Esophagus squamous epithelium (tissue), 5 donors: ENCODE results near the gene SPPL2B. TPM values are rescaled to one million over a fixed set of nuclear protein-coding genes. Genes with fewer than 3 reads are reported as not detected.

Experiments used
- DNase-seq: peaks from one replicate; lab custom pipeline; 2025; lab: John Stamatoyannopoulos, UW
- H3K27ac ChIP-seq, 4 donors: fragments of 200-600 bp; sonication (generic); one replicate each; pipeline ENCODE4 v1.5.1; 2016 to 2019; ENCODE audit warnings: mild to moderate bottlenecking in 1 of 4
- H3K27me3 ChIP-seq, 4 donors: fragments of 200-600 bp; sonication (generic); 1 replicate in 3 of 4; 2 replicates in 1 of 4; pipeline versions ENCODE4 v1.5.1 to v1.6.0; 2017 to 2021; ENCODE audit warnings: antibody characterized with exemption in 1 of 4
- H3K36me3 ChIP-seq, 3 donors: fragments of 200-600 bp; sonication (generic); one replicate each; pipeline ENCODE4 v1.5.1; 2016 to 2019
- H3K4me1 ChIP-seq, 3 donors: fragments of 200-600 bp; sonication (generic); one replicate each; pipeline ENCODE4 v1.5.1; 2017 to 2019
- H3K4me3 ChIP-seq, 4 donors: fragments of 200-600 bp; sonication (generic); 1 replicate in 3 of 4; 2 replicates in 1 of 4; pipeline ENCODE4 v1.5.1; 2016 to 2019; ENCODE audit warnings: mild to moderate bottlenecking in 2 of 4, moderate library complexity in 1 of 4
- H3K9me3 ChIP-seq, 3 donors: fragments of 200-600 bp; sonication (generic); one replicate each; pipeline ENCODE4 v1.5.1; 2016 to 2019
- POLR2A ChIP-seq, 4 donors: fragments of 450-650 bp; IDR thresholded peaks; one replicate each; pipeline ENCODE4 v1.6.1; 2017; ENCODE audit warnings: antibody characterized with exemption in 4 of 4, mild to moderate bottlenecking in 4 of 4, moderate library complexity in 3 of 4
- WGBS, 2 donors: methylation state at CpG; one replicate each; pipeline ENCODE4 v1.1.5; 2018; 5-methylcytosine and 5-hydroxymethylcytosine counted together
- intact Hi-C: fragments of 100-400 bp; cut with DNase I; formaldehyde crosslinking; loops from one replicate; pipeline ENCODE4 v1.15.0; 2022
- total RNA-seq, 4 donors: library from RNA; depleted of rRNA; stranded (reverse); fragments of >200 nt; gene quantifications; one replicate each; pipeline ENCODE4 v1.1.0, GENCODE V29; 2016
- TF ChIP-seq, protein P1 (sequence below), 6 experiments: fragments of 450-650 bp in 4 of 6; fragments of 200-600 bp in 2 of 6; sonication (generic) in 2 of 6; IDR thresholded peaks; one replicate each; pipeline ENCODE4 v1.5.1; 2016 to 2019; ENCODE audit warnings: antibody characterized with exemption in 6 of 6, mild to moderate bottlenecking in 4 of 6, moderate library complexity in 4 of 6
- donor health status: DM: yes; HTN: yes; CAD: no.

Gene SPPL2B
- total RNA-seq, 4 donors from 2014 or later: 14.7 to 37.7 (median 36.2) TPM

DNA sequence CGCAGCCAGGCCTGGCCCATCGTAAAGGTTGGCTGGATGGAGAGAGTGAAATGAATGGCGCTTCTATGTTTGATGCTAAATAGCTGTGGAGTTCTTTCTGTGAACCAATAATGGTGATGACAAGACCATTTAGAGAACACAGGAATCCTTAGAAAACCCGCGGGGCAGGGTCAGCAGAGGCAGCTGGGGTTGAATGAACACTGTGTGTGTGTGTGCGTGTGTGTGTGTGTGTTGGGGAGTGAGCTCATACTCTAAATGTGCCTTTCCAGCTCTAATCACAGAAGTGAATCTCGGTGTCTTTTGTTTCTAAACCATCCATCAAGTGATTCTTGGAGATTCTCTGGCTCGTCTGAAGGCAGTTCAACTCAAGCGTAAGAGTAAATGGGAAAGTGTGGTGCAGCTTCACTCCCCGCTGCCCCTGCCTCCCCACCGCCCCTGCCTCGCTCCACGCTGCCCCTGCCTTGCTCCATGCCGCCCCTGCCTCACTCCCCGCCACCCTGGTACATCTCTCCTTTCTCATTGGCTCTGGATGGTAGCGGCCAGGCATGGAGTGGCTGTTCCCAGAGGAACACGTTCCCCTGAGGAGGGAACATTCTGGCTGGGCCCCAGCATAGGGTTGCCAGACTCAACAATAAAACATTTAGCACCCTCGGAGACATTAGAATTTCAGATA is 52.8 kb downstream of the SPPL2B start:
- no peak for DNase-seq
- intact Hi-C loops: no loop called here
- Histone ChIP-seq H3K36me3 (no peaks in the 10 kb centered on the region), H3K4me3 (no peak overlapping the region), H3K9me3 (peaks cover 0 to 11% (median 10%) of the 10 kb centered on the region in 3 donors), H3K27me3 (peaks cover 0 to 32% (median 0%) of the 10 kb centered on the region in 4 donors), H3K27ac (no peak overlapping the region), H3K4me1 (peaks cover 0 to 11% (median 0%) of the 10 kb centered on the region in 3 donors)
- WGBS, 2 donors: 35 to 58% methylated on average over 14 to 15 of the region's 18 CpGs
- TF ChIP-seq, protein P1, sequence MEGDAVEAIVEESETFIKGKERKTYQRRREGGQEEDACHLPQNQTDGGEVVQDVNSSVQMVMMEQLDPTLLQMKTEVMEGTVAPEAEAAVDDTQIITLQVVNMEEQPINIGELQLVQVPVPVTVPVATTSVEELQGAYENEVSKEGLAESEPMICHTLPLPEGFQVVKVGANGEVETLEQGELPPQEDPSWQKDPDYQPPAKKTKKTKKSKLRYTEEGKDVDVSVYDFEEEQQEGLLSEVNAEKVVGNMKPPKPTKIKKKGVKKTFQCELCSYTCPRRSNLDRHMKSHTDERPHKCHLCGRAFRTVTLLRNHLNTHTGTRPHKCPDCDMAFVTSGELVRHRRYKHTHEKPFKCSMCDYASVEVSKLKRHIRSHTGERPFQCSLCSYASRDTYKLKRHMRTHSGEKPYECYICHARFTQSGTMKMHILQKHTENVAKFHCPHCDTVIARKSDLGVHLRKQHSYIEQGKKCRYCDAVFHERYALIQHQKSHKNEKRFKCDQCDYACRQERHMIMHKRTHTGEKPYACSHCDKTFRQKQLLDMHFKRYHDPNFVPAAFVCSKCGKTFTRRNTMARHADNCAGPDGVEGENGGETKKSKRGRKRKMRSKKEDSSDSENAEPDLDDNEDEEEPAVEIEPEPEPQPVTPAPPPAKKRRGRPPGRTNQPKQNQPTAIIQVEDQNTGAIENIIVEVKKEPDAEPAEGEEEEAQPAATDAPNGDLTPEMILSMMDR (IDR thresholded peaks at IDR 0.05): no peak
- TF ChIP-seq POLR2A (IDR thresholded peaks at IDR 0.05): no peak

DNA sequence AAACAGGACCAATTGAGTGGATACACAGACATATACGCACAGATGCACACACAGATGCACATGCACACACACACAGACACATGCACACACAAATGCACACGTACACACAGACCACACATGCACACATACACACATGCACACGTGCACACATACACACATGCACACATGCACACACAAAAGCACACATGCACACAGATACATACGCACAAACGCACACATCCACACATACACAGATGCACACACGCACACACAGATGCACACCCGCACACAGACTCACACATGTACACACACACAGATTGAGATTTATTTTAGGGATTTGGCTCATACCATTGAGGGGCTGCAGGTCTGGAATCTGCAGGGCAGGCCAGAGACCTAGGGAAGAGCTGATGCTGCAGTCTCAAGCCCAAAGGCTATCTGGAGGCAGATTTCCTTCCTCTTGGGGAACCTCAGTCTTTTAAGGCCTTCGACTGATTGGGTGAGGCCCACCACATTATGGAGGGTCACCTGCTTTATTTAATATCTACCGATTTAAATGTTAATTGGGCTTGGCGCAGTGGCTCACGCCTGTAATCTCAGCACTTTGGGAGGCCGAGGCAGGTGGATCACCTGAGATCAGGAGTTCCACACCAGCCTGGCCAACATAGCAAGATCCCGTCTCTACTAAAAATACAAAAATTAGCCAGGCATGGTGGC is 54.2 kb downstream of the SPPL2B start:
- H3K27me3 ChIP-seq: peaks cover 0 to 32% (median 0%) of the 10 kb centered on the region in 4 donors
- no peak for DNase-seq
- H3K36me3 ChIP-seq: no peaks in the 10 kb centered on the region
- H3K9me3 ChIP-seq: peaks cover 0 to 11% (median 10%) of the 10 kb centered on the region in 3 donors
- intact Hi-C loops: no loop called here
- no peak overlapping the region for H3K27ac ChIP-seq
- no peak for TF ChIP-seq POLR2A (IDR thresholded peaks at IDR 0.05)
- TF ChIP-seq, protein P1 (IDR thresholded peaks at IDR 0.05): no peak
- H3K4me3 ChIP-seq: no peak overlapping the region
- WGBS, 2 donors: 79 to 81% methylated on average over 9 to 13 of the region's 13 CpGs
- peaks cover 0 to 11% (median 0%) of the 10 kb centered on the region in 3 donors for H3K4me1 ChIP-seq

DNA sequence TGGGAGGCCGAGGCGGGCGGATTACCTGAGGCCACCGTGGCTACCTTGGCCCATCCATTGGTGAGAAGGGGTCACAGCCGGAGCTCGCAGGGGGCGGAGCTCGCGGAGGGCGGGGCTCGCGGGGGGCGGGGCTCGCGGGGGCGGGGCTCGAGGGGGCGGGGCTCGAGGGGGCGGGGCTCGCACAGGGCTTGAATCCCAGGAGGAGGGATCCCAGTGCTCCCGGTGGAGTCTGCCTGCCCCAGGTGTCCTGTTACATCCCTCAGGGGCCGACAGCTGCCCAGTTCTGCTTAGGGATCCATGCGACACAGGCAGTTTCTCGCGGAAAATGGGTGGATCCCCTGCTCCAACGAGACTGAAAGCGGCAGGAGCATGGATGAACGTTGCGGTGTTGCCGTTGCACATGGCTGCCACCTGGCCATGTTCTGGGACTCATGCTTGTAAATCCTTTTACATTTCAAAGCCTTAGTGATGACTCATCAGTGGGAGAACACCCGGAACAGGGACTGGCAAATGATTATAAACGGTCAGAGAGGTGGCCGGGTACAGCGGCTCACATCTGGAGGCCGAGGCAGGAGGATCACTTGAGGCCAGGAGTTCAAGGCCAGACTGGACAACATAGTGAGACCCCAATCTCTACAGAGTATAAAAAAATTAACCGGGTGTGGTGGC is 56.7 kb downstream of the SPPL2B start:
- Histone ChIP-seq H3K4me1 (peaks cover 0 to 11% (median 0%) of the 10 kb centered on the region in 3 donors), H3K9me3 (peaks cover 0 to 9% (median 7%) of the 10 kb centered on the region in 3 donors), H3K4me3 (peak overlapping the region in 2 of 4 donors; percentile 12 to 44), H3K27ac (peak overlapping the region in 1 of 4 donors; percentile 26), H3K36me3 (no peaks in the 10 kb centered on the region), H3K27me3 (peaks cover 0 to 42% (median 0%) of the 10 kb centered on the region in 4 donors)
- DNase-seq: no peak
- TF ChIP-seq POLR2A (IDR thresholded peaks at IDR 0.05): no peak
- TF ChIP-seq, protein P1 (IDR thresholded peaks at IDR 0.05): peak in 2 of 6 experiments; percentile 5 to 7
- intact Hi-C loops: no loop called here
- WGBS, 2 donors: 22 to 37% methylated on average over 3 to 19 of the region's 37 CpGs

DNA sequence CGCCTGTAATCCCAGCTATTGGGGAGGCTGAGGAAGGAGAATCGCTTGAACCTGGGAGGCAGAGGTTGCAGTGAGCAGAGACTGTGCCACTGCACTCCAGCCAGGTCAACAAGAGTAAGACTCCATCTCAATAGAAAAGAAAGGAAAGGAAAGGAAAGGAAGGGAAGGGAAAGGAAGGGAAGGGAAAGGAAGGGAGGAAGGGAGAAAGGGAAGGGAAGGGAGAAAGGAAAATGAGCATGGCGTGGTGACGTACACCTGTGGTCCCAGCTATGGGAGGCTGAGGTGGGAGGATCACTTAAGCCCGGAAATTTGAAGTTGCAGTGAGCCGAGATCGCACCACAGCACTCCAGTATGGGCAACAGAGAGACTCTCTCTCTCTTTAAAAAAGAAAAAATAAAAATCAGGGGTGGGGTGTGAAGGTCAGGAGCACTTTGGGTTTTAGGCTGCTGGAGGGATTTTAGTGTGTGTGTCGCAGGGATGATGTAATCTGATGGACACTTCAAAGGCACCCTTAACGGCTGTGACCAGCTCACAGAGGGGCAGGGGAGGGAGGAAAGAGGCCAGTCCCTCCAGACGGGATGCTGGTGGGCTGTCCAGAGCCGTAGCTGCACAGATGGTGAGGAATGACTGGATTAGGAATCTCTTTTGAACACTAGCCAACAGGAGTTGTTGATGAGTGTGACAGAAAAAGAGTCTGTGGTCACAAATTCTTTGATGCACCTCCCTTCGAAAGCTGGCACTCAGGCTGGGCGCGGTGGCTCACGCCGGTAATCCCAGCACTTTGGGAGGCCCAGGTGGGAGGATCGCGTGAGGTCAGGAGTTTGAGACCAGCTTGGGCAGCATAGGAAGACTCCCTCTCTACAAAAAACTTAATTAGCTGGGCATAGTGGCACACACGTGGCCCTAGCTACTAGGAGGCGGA is 59.1 kb downstream of the SPPL2B start:
- H3K9me3 ChIP-seq: no peaks in the 10 kb centered on the region
- H3K27me3 ChIP-seq: peaks cover 0 to 28% (median 0%) of the 10 kb centered on the region in 4 donors
- WGBS, 2 donors: 70 to 75% methylated on average over 15 to 20 of the region's 20 CpGs

More for the DNA sequence above, 59.1 kb downstream of the SPPL2B start:
- Histone ChIP-seq H3K36me3 (no peaks in the 10 kb centered on the region), H3K4me3 (no peak overlapping the region), H3K4me1 (peaks cover 0 to 11% (median 0%) of the 10 kb centered on the region in 3 donors), H3K27ac (no peak overlapping the region)
- no peak for DNase-seq
- TF ChIP-seq POLR2A (IDR thresholded peaks at IDR 0.05): no peak
- TF ChIP-seq, protein P1 (IDR thresholded peaks at IDR 0.05): no peak
- intact Hi-C loops: no loop called here
